T-cell (primary cell): ENCODE results near the gene DTX1. TPM values are rescaled to one million over a fixed set of nuclear protein-coding genes. Genes with fewer than 3 reads are reported as not detected.
A peak's percentile ranks its signal among the peaks of the same experiment; 100 is the strongest.

Experiments
- ATAC-seq, 4 experiments: fragments of 200-7000 bp in 3 of 4; fragments of 150-1000 bp in 1 of 4; cut with Tn5 transposase; replicated peaks in 1 of 4; 1 replicate in 3 of 4; 2 replicates in 1 of 4; pipeline ENCODE4 v1.10.0; 2021; ENCODE audit warnings: moderate library complexity in 3 of 4, mild to moderate bottlenecking in 2 of 4, moderate number of reproducible peaks in 1 of 4
- CTCF ChIA-PET, 2 donors: fragments of 300-600 bp; sonication (Branson Sonifier 250); formaldehyde crosslinking; loops; one replicate each; lab custom pipeline; 2022; ENCODE audit warnings: antibody characterized with exemption in 2 of 2; lab: Charles Lee
- POLR2A ChIA-PET, 2 donors: fragments of 300-600 bp; sonication (Branson Sonifier 250); formaldehyde crosslinking; loops; one replicate each; lab custom pipeline; 2022; ENCODE audit warnings: antibody characterized with exemption in 2 of 2; lab: Charles Lee
- DNase-seq, 35 experiments: peaks; one replicate each; pipeline versions ENCODE4 v3.0.0 to v3.0.0-alpha.2; 2013 to 2023
- H3K27ac ChIP-seq: one replicate; pipeline ENCODE4 v1.5.1; 2013; ENCODE audit warnings: low read length
- H3K27me3 ChIP-seq, 2 experiments: replicated peaks in 1 of 2; 1 replicate in 1 of 2; 2 replicates in 1 of 2; pipeline versions ENCODE4 v1.6.1 to v1.7.0; 2013; ENCODE audit warnings: low read length in 1 of 2, mixed read lengths in 1 of 2; ENCODE audit not compliant: control insufficient read depth in 2 of 2, insufficient read depth in 2 of 2; ENCODE audit errors: extremely low read depth in 1 of 2
- H3K36me3 ChIP-seq, 2 donors: 1 replicate in 1 of 2; 2 replicates in 1 of 2; pipeline versions ENCODE4 v1.6.1 to v1.7.0; 2013; ENCODE audit warnings: low read length in 1 of 2; ENCODE audit not compliant: control insufficient read depth in 2 of 2, insufficient read depth in 1 of 2; ENCODE audit errors: extremely low read depth in 1 of 2
- H3K4me1 ChIP-seq, 2 experiments: 1 replicate in 1 of 2; 2 replicates in 1 of 2; pipeline versions ENCODE4 v1.6.1 to v1.7.0; 2013; ENCODE audit warnings: low read length in 2 of 2, mixed read lengths in 1 of 2; ENCODE audit not compliant: insufficient read depth in 2 of 2, control insufficient read depth in 1 of 2; ENCODE audit errors: extremely low read depth in 1 of 2
- H3K4me3 ChIP-seq, 2 donors: 1 replicate in 1 of 2; 2 replicates in 1 of 2; pipeline versions ENCODE4 v1.5.1 to v1.7.0; 2013; ENCODE audit warnings: mild to moderate bottlenecking in 2 of 2, low read length in 1 of 2, moderate library complexity in 1 of 2; ENCODE audit not compliant: control insufficient read depth in 1 of 2; ENCODE audit errors: extremely low read depth in 1 of 2
- H3K9me3 ChIP-seq: 2 replicates; pipeline ENCODE4 v1.7.0; 2013
- H3K27ac Mint-ChIP-seq, 2 donors: one replicate each; pipeline ENCODE4 v1.8.0; 2020 to 2021; ENCODE audit warnings: mild to moderate bottlenecking in 2 of 2, mixed read lengths in 2 of 2
- H3K27me3 Mint-ChIP-seq, 2 donors: one replicate each; pipeline ENCODE4 v1.8.0; 2021 to 2022; ENCODE audit warnings: mixed read lengths in 2 of 2
- H3K36me3 Mint-ChIP-seq: one replicate; pipeline ENCODE4 v1.8.0; 2021; ENCODE audit warnings: mixed read lengths
- H3K4me1 Mint-ChIP-seq, 3 donors: one replicate each; pipeline ENCODE4 v1.8.0; 2020 to 2022; ENCODE audit warnings: mixed read lengths in 3 of 3, mild to moderate bottlenecking in 1 of 3
- H3K4me3 Mint-ChIP-seq, 3 donors: one replicate each; pipeline ENCODE4 v1.8.0; 2020 to 2022; ENCODE audit warnings: mild to moderate bottlenecking in 3 of 3, mixed read lengths in 3 of 3, moderate library complexity in 3 of 3
- H3K9me3 Mint-ChIP-seq, 3 donors: one replicate each; pipeline ENCODE4 v1.8.0; 2020 to 2022; ENCODE audit warnings: mixed read lengths in 3 of 3
- WGBS: methylation state at CpG from one replicate; pipeline ENCODE4 v1.1.5; 2013; ENCODE audit warnings: missing lambda C conversion rate; ENCODE audit not compliant: insufficient coverage; 5-methylcytosine and 5-hydroxymethylcytosine counted together
- total RNA-seq, 35 experiments: library from RNA in 6 of 35; stranded (reverse) in 6 of 35; fragments of 120-200 nt in 1 of 35; gene quantifications; one replicate each; pipeline versions ENCODE4 v1.2.1 to v1.2.4 and lab custom pipeline; 2013 to 2026

Gene DTX1
- total RNA-seq, 5 donors from 2014 or later (not counting 1 experiment from before 2014, with no cell fraction given) = 5.6 to 12.0 (median 10.4) TPM

DNA sequence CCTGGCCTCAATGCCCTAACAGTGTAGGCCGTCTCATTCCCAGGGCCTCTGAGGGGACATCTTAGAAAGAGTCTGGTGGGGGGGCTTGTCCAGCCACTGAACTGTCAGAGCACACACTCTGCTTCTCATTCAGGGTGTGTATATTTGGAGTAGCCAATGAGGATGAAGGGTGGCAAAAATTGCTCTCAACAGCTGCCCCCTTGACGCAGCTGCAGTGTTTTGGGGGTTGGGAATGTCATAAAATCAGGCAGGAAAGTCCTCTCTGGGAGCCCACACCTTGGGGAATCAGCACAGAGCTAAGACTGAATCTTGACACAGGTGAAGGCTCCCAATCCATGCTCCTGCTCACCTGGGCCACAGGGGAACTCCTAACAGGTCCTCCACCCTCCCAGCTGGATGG lies 77.5 kb downstream of the DTX1 start:
- H3K4me1 Mint-ChIP-seq = peaks cover 14 to 24% (median 19%) of the 10 kb centered on the region in 3 donors
- H3K36me3 ChIP-seq = no peaks in the 10 kb centered on the region
- ChIA-PET POLR2A (interaction anchor here in 1 of 2 donors (0.9 kb wide), 1 partner anchor 38 kb away, joined by 3 read pairs; no protein-coding TSS in a partner anchor), CTCF (interaction anchor here (0.5 to 2.5 kb wide), 3 partner anchors 19 to 89 kb away, joined by 3 to 9 read pairs (median 4); no protein-coding TSS in a partner anchor)
- DNase-seq = no peak
- H3K4me3 Mint-ChIP-seq = peak overlapping the region in 1 of 3 donors; percentile 87
- peaks cover 5 to 22% of the 10 kb centered on the region in 2 experiments for H3K4me1 ChIP-seq
- no peaks in the 10 kb centered on the region for H3K36me3 Mint-ChIP-seq
- H3K27me3 ChIP-seq = peaks cover 0 to 30% of the 10 kb centered on the region in 2 experiments
- H3K27ac ChIP-seq = no peak overlapping the region
- H3K9me3 ChIP-seq = no peaks in the 10 kb centered on the region
- ATAC-seq = no peak
- peaks cover 0 to 9% of the 10 kb centered on the region in 2 donors for H3K27me3 Mint-ChIP-seq
- H3K27ac Mint-ChIP-seq = no peak overlapping the region
- no peaks in the 10 kb centered on the region for H3K9me3 Mint-ChIP-seq
- WGBS = 100% methylated on average over 1 of the region's 2 CpGs
- H3K4me3 ChIP-seq = no peak overlapping the region

DNA sequence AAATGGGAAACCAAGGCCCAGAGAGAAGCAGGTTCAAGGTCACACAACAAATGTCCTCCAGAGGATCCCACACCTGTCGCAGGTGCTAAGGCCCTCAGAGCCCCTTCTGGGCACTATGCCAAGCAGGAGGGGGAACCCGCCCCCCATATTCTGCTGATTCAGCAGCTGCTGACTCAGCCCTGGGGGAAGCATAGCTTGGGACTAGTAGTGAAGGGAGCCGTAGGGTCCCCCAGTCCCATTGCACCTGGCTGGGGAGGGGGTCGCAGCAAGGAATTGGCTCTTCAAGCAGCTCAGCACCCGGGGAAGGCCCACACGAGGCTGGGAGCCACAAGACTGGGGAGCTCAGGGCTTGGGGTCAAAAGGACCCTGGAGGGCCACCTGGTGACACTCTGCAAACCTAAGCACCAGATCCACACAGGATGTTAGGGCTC lies 78.0 kb downstream of the DTX1 start:
- POLR2A ChIA-PET = interaction anchor here in 1 of 2 donors (0.9 kb wide), 1 partner anchor 37 kb away, joined by 3 read pairs; no protein-coding TSS in a partner anchor
- ATAC-seq = no peak

DNA sequence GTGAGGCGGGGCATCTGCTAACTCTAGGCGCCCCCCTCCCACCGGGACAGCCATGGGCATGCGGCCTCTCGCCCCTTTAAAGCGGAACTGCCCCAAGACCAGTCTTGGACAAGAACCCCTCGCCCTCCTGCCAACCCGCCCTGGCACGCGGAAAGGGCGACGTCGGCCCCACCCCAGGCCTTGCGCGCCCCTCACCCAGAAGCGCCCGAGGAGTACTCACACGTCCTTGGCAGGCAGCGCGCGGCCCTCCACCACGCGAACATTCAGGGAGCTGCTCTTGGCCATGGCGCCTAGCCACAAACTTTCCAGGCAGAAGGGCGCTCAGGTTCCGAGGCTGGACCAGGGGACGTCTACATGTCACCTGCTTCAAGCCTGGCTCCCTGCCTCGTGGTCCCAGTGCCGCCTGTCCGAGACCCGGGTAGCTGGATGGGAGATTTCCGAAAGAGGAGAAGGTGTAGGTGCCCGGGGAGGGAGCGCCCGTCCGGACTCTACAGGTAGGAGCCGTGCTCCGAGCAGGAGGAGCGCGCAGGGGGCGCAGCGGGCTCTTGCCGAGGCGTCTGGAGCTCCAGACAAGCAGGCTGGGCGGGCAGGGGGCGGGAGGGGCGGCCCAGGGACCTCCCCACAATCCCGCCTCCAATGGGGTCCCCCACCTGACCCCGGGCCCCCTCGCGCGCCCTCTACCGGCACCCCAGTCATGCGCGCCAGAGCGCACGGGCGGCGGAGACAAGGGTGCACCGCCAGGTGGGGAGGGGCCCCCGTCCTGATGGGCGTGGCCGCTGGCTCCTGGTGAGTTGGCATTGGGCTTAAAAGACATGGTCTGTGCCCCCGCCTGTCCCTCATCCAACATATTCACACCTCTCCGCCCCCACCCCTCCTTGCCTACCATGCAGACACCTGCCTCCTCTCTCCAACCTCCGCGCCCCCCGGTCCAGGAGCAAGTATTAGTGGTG lies 78.9 kb downstream of the DTX1 start, which contains the start of gene RASAL1:
TSS of gene RASAL1 (minus strand) at position 584 of the 950 bp plus-strand sequence. CDS start at position 285, 299 bp downstream.
- POLR2A ChIA-PET = interaction anchor here in 1 of 2 donors (0.5 to 0.9 kb wide), 2 partner anchors 26 to 36 kb away, joined by 3 to 8 read pairs; no protein-coding TSS in a partner anchor
- no peaks in the 10 kb centered on the region for H3K9me3 ChIP-seq
- 9% methylated on average over 45 of the region's 68 CpGs for WGBS
- DNase-seq = peak; percentile 30 to 84 (median 69)
- H3K27ac Mint-ChIP-seq = peak within 1 kb of the TSS in 1 of 2 donors; percentile 46
- CTCF ChIA-PET = interaction anchor here (0.5 to 2.5 kb wide), 8 partner anchors 9 to 144 kb away, joined by 3 to 9 read pairs (median 4); no protein-coding TSS in a partner anchor
- no peaks in the 10 kb centered on the region for H3K9me3 Mint-ChIP-seq
- peaks cover 5 to 22% of the 10 kb centered on the region in 2 experiments for H3K4me1 ChIP-seq
- ATAC-seq = peak; percentile 85 to 92 (median 90)
- H3K36me3 Mint-ChIP-seq = no peaks in the 10 kb centered on the region
- peak within 1 kb of the TSS; percentile 66 to 87 (median 74) for H3K4me3 Mint-ChIP-seq
- H3K27me3 Mint-ChIP-seq = peaks cover 0 to 9% of the 10 kb centered on the region in 2 donors
- no peaks in the 10 kb centered on the region for H3K36me3 ChIP-seq
- H3K4me1 Mint-ChIP-seq = peaks cover 14 to 19% (median 19%) of the 10 kb centered on the region in 3 donors
- peak within 1 kb of the TSS; percentile 35 to 42 for H3K4me3 ChIP-seq
- no peak within 1 kb of the TSS for H3K27ac ChIP-seq
- peaks cover 0 to 30% of the 10 kb centered on the region in 2 experiments for H3K27me3 ChIP-seq

More for the DNA sequence above, 78.0 kb downstream of the DTX1 start:
- peaks cover 5 to 22% of the 10 kb centered on the region in 2 experiments for H3K4me1 ChIP-seq
- Mint-ChIP-seq H3K36me3 (no peaks in the 10 kb centered on the region), H3K4me1 (peaks cover 14 to 20% (median 19%) of the 10 kb centered on the region in 3 donors), H3K27ac (no peak overlapping the region), H3K9me3 (no peaks in the 10 kb centered on the region), H3K27me3 (peaks cover 0 to 9% of the 10 kb centered on the region in 2 donors), H3K4me3 (peak overlapping the region; percentile 60 to 87 (median 69))
- H3K27ac ChIP-seq = no peak overlapping the region
- H3K9me3 ChIP-seq = no peaks in the 10 kb centered on the region
- H3K4me3 ChIP-seq = no peak overlapping the region
- CTCF ChIA-PET = interaction anchor here (0.5 to 2.5 kb wide), 3 partner anchors 18 to 89 kb away, joined by 3 to 9 read pairs (median 4); no protein-coding TSS in a partner anchor
- H3K27me3 ChIP-seq = peaks cover 0 to 30% of the 10 kb centered on the region in 2 experiments
- DNase-seq = no peak
- 74% methylated on average over 4 of the region's 6 CpGs for WGBS
- no peaks in the 10 kb centered on the region for H3K36me3 ChIP-seq

GRCh38 chr12:113136128-113136989 lies 79.8 kb downstream of the DTX1 start:
- Mint-ChIP-seq H3K27ac (no peak overlapping the region), H3K4me1 (peaks cover 14 to 19% (median 19%) of the 10 kb centered on the region in 3 donors), H3K27me3 (peaks cover 0 to 9% of the 10 kb centered on the region in 2 donors), H3K4me3 (peak overlapping the region; percentile 66 to 87 (median 74)), H3K9me3 (no peaks in the 10 kb centered on the region), H3K36me3 (no peaks in the 10 kb centered on the region)
- no peak overlapping the region for H3K27ac ChIP-seq
- no peaks in the 10 kb centered on the region for H3K36me3 ChIP-seq
- peaks cover 5 to 22% of the 10 kb centered on the region in 2 experiments for H3K4me1 ChIP-seq
- CTCF ChIA-PET = interaction anchor here in 1 of 2 donors (2.5 kb wide), 1 partner anchor 16 kb away, joined by 9 read pairs; no protein-coding TSS in a partner anchor
- H3K27me3 ChIP-seq = peaks cover 0 to 30% of the 10 kb centered on the region in 2 experiments
- 42% methylated on average over 6 of the region's 21 CpGs for WGBS
- POLR2A ChIA-PET = interaction anchor here in 1 of 2 donors (0.5 kb wide), 1 partner anchor 25 kb away, joined by 8 read pairs; no protein-coding TSS in a partner anchor
- H3K9me3 ChIP-seq = no peaks in the 10 kb centered on the region
- ATAC-seq (peak; percentile 48 to 75 (median 50)), DNase-seq (peak in 34 of 35 experiments; percentile 28 to 81 (median 62))
- H3K4me3 ChIP-seq = peak overlapping the region; percentile 32 to 35

- 98% methylated on average over 5 of the region's 6 CpGs for WGBS
- H3K9me3 Mint-ChIP-seq = no peaks in the 10 kb centered on the region
- DNase-seq (no peak), ATAC-seq (no peak)
- peaks cover 5 to 22% of the 10 kb centered on the region in 2 experiments for H3K4me1 ChIP-seq
- H3K9me3 ChIP-seq = no peaks in the 10 kb centered on the region
- H3K36me3 Mint-ChIP-seq = no peaks in the 10 kb centered on the region
- H3K4me1 Mint-ChIP-seq = peaks cover 14 to 19% (median 19%) of the 10 kb centered on the region in 3 donors
- H3K27me3 Mint-ChIP-seq = peaks cover 0 to 9% of the 10 kb centered on the region in 2 donors
- no peak overlapping the region for H3K4me3 ChIP-seq
- ChIA-PET POLR2A (no interaction called here), CTCF (interaction anchor here (0.5 to 0.7 kb wide), 3 partner anchors 14 to 133 kb away, joined by 3 to 5 read pairs (median 4); no protein-coding TSS in a partner anchor)
- H3K27ac Mint-ChIP-seq = no peak overlapping the region
- H3K27me3 ChIP-seq = peaks cover 0 to 30% of the 10 kb centered on the region in 2 experiments
- H3K27ac ChIP-seq = no peak overlapping the region
- H3K36me3 ChIP-seq = no peaks in the 10 kb centered on the region
- H3K4me3 Mint-ChIP-seq = peak overlapping the region in 1 of 3 donors; percentile 87
Observed at GRCh38 chr12:113136990-113137511, 80.5 kb downstream of the DTX1 start.
